H1 (cell line): ENCODE measurements around the gene PRKN. TPM values are rescaled to one million over a fixed set of nuclear protein-coding genes. Genes with fewer than 3 reads are reported as not detected.

Experiments used
- CTCF ChIA-PET: fragments of 300-600 bp; sonication (Branson Sonifier 250); formaldehyde crosslinking; loops from one replicate; lab custom pipeline; 2021; ENCODE audit not compliant: partially characterized antibody; lab: Charles Lee
- POLR2A ChIA-PET: fragments of 300-600 bp; sonication (Branson Sonifier 250); formaldehyde crosslinking; loops from one replicate; lab custom pipeline; 2021; ENCODE audit warnings: inconsistent platforms; ENCODE audit not compliant: partially characterized antibody; lab: Charles Lee
- DNase-seq, 2 experiments: peaks; one replicate each; pipeline versions ENCODE4 v3.0.0 to v3.0.0-alpha.2; 2010 to 2022; ENCODE audit warnings: low spot score in 2 of 2, low read depth in 1 of 2, mixed read lengths in 1 of 2
- FAIRE-seq: peaks from 2 replicates; lab custom pipeline; 2011; peaks lifted over from hg19 to GRCh38; lab: Jason Lieb, UNC
- H2AFZ ChIP-seq: 2 replicates; pipeline ENCODE4 v1.8.1; 2012; ENCODE audit warnings: low read length, inconsistent platforms
- H2AK5ac ChIP-seq: 2 replicates; pipeline ENCODE4 v1.6.1; 2013; ENCODE audit warnings: low read depth, low read length
- H2BK120ac ChIP-seq: replicated peaks from 2 replicates; pipeline ENCODE3; 2013; ENCODE audit warnings: low read depth, low read length, inconsistent platforms
- H2BK12ac ChIP-seq: 2 replicates; pipeline ENCODE4 v1.6.1; 2013; ENCODE audit warnings: low read depth, low read length
- H2BK15ac ChIP-seq: 2 replicates; pipeline ENCODE4 v1.6.1; 2013; ENCODE audit warnings: low read length
- H2BK20ac ChIP-seq: 2 replicates; pipeline ENCODE4 v1.6.1; 2013; ENCODE audit warnings: low read length
- H2BK5ac ChIP-seq: 2 replicates; pipeline ENCODE4 v1.6.1; 2013; ENCODE audit warnings: low read depth, low read length
- H3K14ac ChIP-seq: 2 replicates; pipeline ENCODE4 v1.6.1; 2013; ENCODE audit warnings: inconsistent platforms; ENCODE audit not compliant: insufficient read length
- H3K18ac ChIP-seq: 2 replicates; pipeline ENCODE4 v1.6.1; 2013; ENCODE audit warnings: low read length; ENCODE audit errors: extremely low read depth
- H3K23ac ChIP-seq: 2 replicates; pipeline ENCODE4 v1.6.1; 2013; ENCODE audit warnings: inconsistent platforms; ENCODE audit not compliant: insufficient read length
- H3K23me2 ChIP-seq: 2 replicates; pipeline ENCODE4 v1.6.1; 2013; ENCODE audit warnings: low read depth, low read length
- H3K27ac ChIP-seq: 2 replicates; pipeline ENCODE4 v1.6.1; 2011; ENCODE audit warnings: low read depth, low read length, inconsistent platforms
- H3K27me3 ChIP-seq, 4 experiments: replicated peaks in 1 of 4; 1 replicate in 1 of 4; 2 replicates in 3 of 4; pipeline versions ENCODE4 v1.6.1 to v1.8.1; 2011 to 2013; ENCODE audit warnings: low read length in 3 of 4, mild to moderate bottlenecking in 3 of 4, inconsistent platforms in 2 of 4, mixed read lengths in 2 of 4, moderate library complexity in 1 of 4; ENCODE audit not compliant: control insufficient read depth in 3 of 4, insufficient read depth in 3 of 4; ENCODE audit errors: extremely low read depth in 1 of 4
- H3K36me3 ChIP-seq, 4 experiments: 2 replicates each; pipeline versions ENCODE4 v1.6.1 to v1.8.1; 2011 to 2013; ENCODE audit warnings: mild to moderate bottlenecking in 4 of 4, low read length in 3 of 4, moderate library complexity in 2 of 4, control low read depth in 1 of 4, inconsistent platforms in 1 of 4; ENCODE audit not compliant: insufficient read depth in 4 of 4, control insufficient read depth in 2 of 4
- H3K4ac ChIP-seq: replicated peaks from 2 replicates; pipeline ENCODE3; 2013; ENCODE audit warnings: low read length, low read depth, mixed read lengths, inconsistent platforms; ENCODE audit not compliant: insufficient read length
- H3K4me1 ChIP-seq, 4 experiments: replicated peaks in 1 of 4; 1 replicate in 1 of 4; 2 replicates in 3 of 4; pipeline versions ENCODE4 v1.6.1 to v1.8.1; 2011 to 2013; ENCODE audit warnings: low read length in 3 of 4, inconsistent platforms in 2 of 4, mixed read lengths in 1 of 4; ENCODE audit not compliant: insufficient read depth in 4 of 4, control insufficient read depth in 3 of 4
- H3K4me2 ChIP-seq, 2 experiments: 2 replicates each; pipeline versions ENCODE4 v1.6.1 to v1.8.1; 2011 to 2013; ENCODE audit warnings: low read depth in 2 of 2, low read length in 2 of 2, control low read depth in 1 of 2, inconsistent platforms in 1 of 2, mild to moderate bottlenecking in 1 of 2; ENCODE audit not compliant: insufficient read depth in 1 of 2
- H3K4me3 ChIP-seq, 4 experiments: fragments of 200-600, 300-600 bp in 1 of 4; sonication (generic), shearing (Covaris generic), sonication (Bioruptor Twin) in 1 of 4; 2 replicates each; pipeline versions ENCODE4 v1.5.1 to v1.8.1; 2011 to 2016; ENCODE audit warnings: low read length in 4 of 4, low read depth in 3 of 4, control low read depth in 2 of 4, inconsistent platforms in 2 of 4, mild to moderate bottlenecking in 2 of 4, mixed read lengths in 1 of 4, moderate library complexity in 1 of 4; ENCODE audit not compliant: insufficient read depth in 2 of 4; ENCODE audit errors: extremely low read depth in 1 of 4
- H3K56ac ChIP-seq: replicated peaks from 2 replicates; pipeline ENCODE3; 2013; ENCODE audit warnings: low read depth, mild to moderate bottlenecking, mixed read lengths, low read length, inconsistent platforms; ENCODE audit not compliant: insufficient read length
- H3K79me1 ChIP-seq: 2 replicates; pipeline ENCODE4 v1.6.1; 2013; ENCODE audit warnings: low read depth, low read length, control low read depth
- H3K79me2 ChIP-seq, 2 experiments: 2 replicates each; pipeline versions ENCODE4 v1.6.1 to v1.8.1; 2012 to 2013; ENCODE audit warnings: low read length in 2 of 2, mild to moderate bottlenecking in 2 of 2, inconsistent platforms in 1 of 2; ENCODE audit not compliant: insufficient read depth in 2 of 2, control insufficient read depth in 1 of 2
- H3K9ac ChIP-seq, 4 experiments: replicated peaks in 1 of 4; 1 replicate in 1 of 4; 2 replicates in 3 of 4; pipeline versions ENCODE4 v1.6.1 to v1.8.1; 2011 to 2013; ENCODE audit warnings: low read depth in 3 of 4, low read length in 3 of 4, control low read depth in 2 of 4, mild to moderate bottlenecking in 2 of 4, moderate library complexity in 2 of 4, inconsistent platforms in 1 of 4; ENCODE audit errors: extremely low read depth in 1 of 4
- H3K9me3 ChIP-seq, 2 experiments: 2 replicates each; pipeline versions ENCODE4 v1.6.1 to v1.8.1; 2012 to 2013; ENCODE audit warnings: mild to moderate bottlenecking in 2 of 2, moderate library complexity in 2 of 2, control low read depth in 1 of 2, inconsistent platforms in 1 of 2, low read depth in 1 of 2, low read length in 1 of 2, mixed read lengths in 1 of 2; ENCODE audit not compliant: insufficient read depth in 2 of 2
- H4K20me1 ChIP-seq, 2 experiments: replicated peaks in 1 of 2; 2 replicates each; pipeline versions ENCODE3 to v1.8.1; 2011 to 2013; ENCODE audit warnings: inconsistent platforms in 2 of 2, low read length in 2 of 2, mild to moderate bottlenecking in 1 of 2; ENCODE audit not compliant: insufficient read depth in 2 of 2, control insufficient read depth in 1 of 2
- H4K5ac ChIP-seq: 2 replicates; pipeline ENCODE4 v1.6.1; 2013; ENCODE audit warnings: low read length, low read depth, mixed read lengths, inconsistent platforms; ENCODE audit not compliant: insufficient read length
- H4K8ac ChIP-seq: 2 replicates; pipeline ENCODE4 v1.8.0; 2013; ENCODE audit warnings: mild to moderate bottlenecking, moderate library complexity, low read length, inconsistent platforms; ENCODE audit not compliant: insufficient read depth; ENCODE audit errors: extremely low read depth
- H4K91ac ChIP-seq: replicated peaks from 2 replicates; pipeline ENCODE3; 2013; ENCODE audit warnings: low read length, mixed read lengths, inconsistent platforms; ENCODE audit not compliant: insufficient read length
- CTCF ChIP-seq, 3 experiments: IDR thresholded peaks; 1 replicate in 2 of 3; 2 replicates in 1 of 3; pipeline versions ENCODE4 v1.5.1 to v1.6.1; 2011; ENCODE audit warnings: low read length in 3 of 3, mild to moderate bottlenecking in 3 of 3, inconsistent platforms in 2 of 3, low read depth in 1 of 3, moderate library complexity in 1 of 3; ENCODE audit not compliant: insufficient read depth in 1 of 3; ENCODE audit errors: control extremely low read depth in 1 of 3
- NANOG ChIP-seq: IDR thresholded peaks from 2 replicates; pipeline ENCODE4 v1.6.1; 2011; ENCODE audit warnings: low read length, low read depth, mild to moderate bottlenecking, inconsistent platforms; ENCODE audit not compliant: insufficient read depth, poor library complexity, severe bottlenecking
- RAD21 ChIP-seq, 2 experiments: IDR thresholded peaks in 1 of 2; conservative IDR thresholded peaks in 1 of 2; 2 replicates each; pipeline ENCODE4 v1.6.1; 2011; ENCODE audit warnings: low read depth in 2 of 2, low read length in 2 of 2, improper control_type of control experiment in 1 of 2, inconsistent platforms in 1 of 2, mild to moderate bottlenecking in 1 of 2, moderate library complexity in 1 of 2
- SIN3A ChIP-seq, 2 experiments: IDR thresholded peaks in 1 of 2; conservative IDR thresholded peaks in 1 of 2; 2 replicates each; pipeline ENCODE4 v1.6.1; 2011 to 2012; ENCODE audit warnings: low read length in 2 of 2, improper control_type of control experiment in 1 of 2, low read depth in 1 of 2, mild to moderate bottlenecking in 1 of 2
- ZNF274 ChIP-seq: IDR thresholded peaks from 2 replicates; pipeline ENCODE4 v1.7.0; 2012; ENCODE audit warnings: low read length, borderline replicate concordance; ENCODE audit errors: extremely low read depth
- WGBS, 2 experiments: shearing (Covaris generic) in 1 of 2; methylation state at CpG; one replicate each; pipeline versions ENCODE4 v1.1.6 to v1.1.7; 2013 to 2015; ENCODE audit warnings: low lambda C conversion rate in 2 of 2, mixed read lengths in 2 of 2, inconsistent platforms in 1 of 2, low coverage in 1 of 2, missing lambda C conversion rate in 1 of 2; ENCODE audit not compliant: insufficient replicate concordance in 2 of 2, insufficient coverage in 1 of 2, insufficient read length in 1 of 2; ENCODE audit errors: extremely low coverage in 1 of 2, missing lambda C conversion rate in 1 of 2; 5-methylcytosine and 5-hydroxymethylcytosine counted together
- polyA plus RNA-seq, 7 experiments: library from polyadenylated mRNA; depleted of rRNA in 3 of 7; stranded (reverse) in 5 of 7; unstranded in 2 of 7; fragments of >200 nt in 5 of 7; fragments of 200-250 nt in 2 of 7; gene quantifications; 1 replicate in 5 of 7; 2 replicates in 1 of 7; 4 replicates in 1 of 7; pipeline versions ENCODE4 v1.2.1 to v1.2.3, GENCODE V29; 2011 to 2013; ENCODE audit warnings: missing spikeins in 2 of 7, mixed read lengths in 2 of 7
- total RNA-seq: library from RNA; stranded (reverse); fragmentation: NEBNext Ultra II Directional; extraction: Animal tissue kit (Norgen Biotek cat#: 25700); gene quantifications from 2 replicates; pipeline ENCODE4 v1.2.1, GENCODE V29; 2021
- TF ChIP-seq, protein P1 (sequence below): IDR thresholded peaks from 2 replicates; pipeline ENCODE4 v1.6.1; 2012; ENCODE audit warnings: inconsistent platforms

The PRKN gene
- total and polyA plus RNA-seq, 2 of the 8 experiments (the other 6 are each of a cell fraction or from before 2014, with no cell fraction given) = 0.13 to 0.29 TPM

GRCh38 chr6:161727083-161727833, 1000.3 kb downstream of the PRKN start:
- Histone ChIP-seq H2BK15ac (no peak overlapping the region), H4K20me1 (no peaks in the 10 kb centered on the region), H3K4me1 (peaks cover 0 to 2% (median under 1%) of the 10 kb centered on the region in 4 experiments; a peak in 2 of 7 replicates), H3K36me3 (no peaks in the 10 kb centered on the region), H3K4ac (no peak overlapping the region), H4K91ac (no peak overlapping the region), H4K8ac (no peak overlapping the region), H3K4me3 (no peak overlapping the region), H3K27me3 (no peaks in the 10 kb centered on the region), H3K9me3 (peaks cover 0 to 2% of the 10 kb centered on the region in 2 experiments; a peak in 1 of 4 replicates), H2BK12ac (no peak overlapping the region), H3K79me2 (no peaks in the 10 kb centered on the region), H2BK20ac (no peak overlapping the region), H3K56ac (no peak overlapping the region), H3K18ac (no peak overlapping the region), H3K14ac (no peak overlapping the region), H2BK5ac (no peak overlapping the region), H2AK5ac (no peak overlapping the region), H3K4me2 (no peak overlapping the region), H3K23ac (no peak overlapping the region), H3K79me1 (no peaks in the 10 kb centered on the region), H2AFZ (peak overlapping the region; percentile 16; the same call in 1 of the 2 replicates), H4K5ac (no peak overlapping the region), H3K9ac (no peak overlapping the region; a peak in 1 of 7 replicates), H3K23me2 (no peaks in the 10 kb centered on the region), H2BK120ac (no peak overlapping the region), H3K27ac (no peak overlapping the region)
- ChIA-PET CTCF (interaction anchor here (0.6 to 1.2 kb wide), 2 partner anchors 35 to 203 kb away, joined by 3 read pairs; no protein-coding TSS in a partner anchor), POLR2A (no interaction called here)
- DNase-seq (peak; percentile 3 to 50), FAIRE-seq (no peak)
- WGBS, 2 experiments = 53% methylated on average over 5 of the region's 6 CpGs; no CpG with 5 or more reads in 1 of the 2 experiments
- no peak for TF ChIP-seq ZNF274
- TF ChIP-seq CTCF (IDR thresholded peaks at IDR 0.05; ENCODE audit: control extremely low read depth in 1 of 3, insufficient read depth in 1 of 3, low read depth in 1 of 3, low read length in 3 of 3) = peak in 1 of 3 experiments; percentile 16; a peak in 2 of 4 replicates
- TF ChIP-seq NANOG = peak; percentile 95
- TF ChIP-seq SIN3A (conservative IDR thresholded peaks at IDR 0.05 in 1 of 2, IDR thresholded peaks at IDR 0.05 in 1 of 2; ENCODE audit: low read depth in 1 of 2, low read length in 2 of 2) = no peak
- peak; percentile 28 to 37; a peak in 3 of 4 replicates for TF ChIP-seq RAD21 (IDR thresholded peaks at IDR 0.05 in 1 of 2, conservative IDR thresholded peaks at IDR 0.05 in 1 of 2; ENCODE audit: low read depth in 2 of 2, low read length in 2 of 2)
- TF ChIP-seq, protein P1, sequence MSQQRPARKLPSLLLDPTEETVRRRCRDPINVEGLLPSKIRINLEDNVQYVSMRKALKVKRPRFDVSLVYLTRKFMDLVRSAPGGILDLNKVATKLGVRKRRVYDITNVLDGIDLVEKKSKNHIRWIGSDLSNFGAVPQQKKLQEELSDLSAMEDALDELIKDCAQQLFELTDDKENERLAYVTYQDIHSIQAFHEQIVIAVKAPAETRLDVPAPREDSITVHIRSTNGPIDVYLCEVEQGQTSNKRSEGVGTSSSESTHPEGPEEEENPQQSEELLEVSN = peak; percentile 39; the same call in 1 of the 2 replicates
